DND-41 (cell line): Measurements from ENCODE around the gene PLEKHG5.

Experiments used
- ATAC-seq: fragments of 200-7000 bp; cut with Tn5 transposase; 3 replicates; pipeline ENCODE4 v1.9.1; 2021; ENCODE audit warnings: low read depth; ENCODE audit not compliant: insufficient read depth
- DNase-seq: peaks from one replicate; pipeline ENCODE4 v3.0.0-alpha.2; 2020
- H2AFZ ChIP-seq: 2 replicates; pipeline ENCODE4 v1.6.0; 2012; ENCODE audit warnings: low read depth, low read length
- H3K27ac ChIP-seq: 2 replicates; pipeline ENCODE4 v1.5.1; 2012; ENCODE audit warnings: low read length, inconsistent platforms
- H3K27me3 ChIP-seq: fragments of 200-600 bp; sonication (generic); 2 replicates; pipeline ENCODE4 v1.6.0; 2012; ENCODE audit warnings: low read length, mild to moderate bottlenecking, inconsistent platforms; ENCODE audit not compliant: insufficient read depth, poor library complexity
- H3K36me3 ChIP-seq: 2 replicates; pipeline ENCODE4 v1.5.1; 2012; ENCODE audit warnings: low read length, inconsistent platforms; ENCODE audit not compliant: insufficient read depth
- H3K4me1 ChIP-seq: 2 replicates; pipeline ENCODE4 v1.5.1; 2012; ENCODE audit warnings: mild to moderate bottlenecking, low read length; ENCODE audit not compliant: insufficient read depth
- H3K4me2 ChIP-seq: 2 replicates; pipeline ENCODE4 v1.6.0; 2012; ENCODE audit warnings: mild to moderate bottlenecking, moderate library complexity, low read length, inconsistent platforms; ENCODE audit not compliant: insufficient read depth
- H3K4me3 ChIP-seq, 2 experiments: fragments of 200-600 bp in 1 of 2; shearing (Covaris generic) in 1 of 2; 2 replicates each; pipeline ENCODE4 v1.5.1; 2012 to 2016; ENCODE audit warnings: inconsistent platforms in 2 of 2, low read length in 2 of 2, mild to moderate bottlenecking in 2 of 2, low read depth in 1 of 2, moderate library complexity in 1 of 2
- H3K79me2 ChIP-seq: 2 replicates; pipeline ENCODE4 v1.6.0; 2012; ENCODE audit warnings: low read length, inconsistent platforms; ENCODE audit not compliant: insufficient read depth
- H3K9ac ChIP-seq: 2 replicates; pipeline ENCODE4 v1.6.0; 2012; ENCODE audit warnings: low read depth, mild to moderate bottlenecking, inconsistent platforms, low read length, moderate library complexity
- H3K9me3 ChIP-seq: 2 replicates; pipeline ENCODE4 v1.5.1; 2012; ENCODE audit warnings: low read length, moderate library complexity, mild to moderate bottlenecking, inconsistent platforms; ENCODE audit not compliant: insufficient read depth, severe bottlenecking
- H4K20me1 ChIP-seq: 2 replicates; pipeline ENCODE4 v1.6.0; 2012; ENCODE audit warnings: low read length; ENCODE audit not compliant: insufficient read depth
- EZH2 ChIP-seq: IDR thresholded peaks from 3 replicates; pipeline ENCODE4 v1.6.1; 2012; ENCODE audit warnings: borderline replicate concordance, low read depth, mild to moderate bottlenecking, moderate library complexity, low read length, inconsistent platforms; ENCODE audit not compliant: severe bottlenecking
- TF ChIP-seq, protein P1 (sequence below): IDR thresholded peaks from 2 replicates; pipeline ENCODE4 v1.5.1; 2012; ENCODE audit warnings: borderline replicate concordance, low read length, moderate library complexity, mild to moderate bottlenecking; ENCODE audit not compliant: poor library complexity, severe bottlenecking; ENCODE audit errors: extremely low read depth

Gene PLEKHG5

GRCh38 chr1:6426972-6427350 is 64.5 kb downstream of the PLEKHG5 start:
- TF ChIP-seq, protein P1, sequence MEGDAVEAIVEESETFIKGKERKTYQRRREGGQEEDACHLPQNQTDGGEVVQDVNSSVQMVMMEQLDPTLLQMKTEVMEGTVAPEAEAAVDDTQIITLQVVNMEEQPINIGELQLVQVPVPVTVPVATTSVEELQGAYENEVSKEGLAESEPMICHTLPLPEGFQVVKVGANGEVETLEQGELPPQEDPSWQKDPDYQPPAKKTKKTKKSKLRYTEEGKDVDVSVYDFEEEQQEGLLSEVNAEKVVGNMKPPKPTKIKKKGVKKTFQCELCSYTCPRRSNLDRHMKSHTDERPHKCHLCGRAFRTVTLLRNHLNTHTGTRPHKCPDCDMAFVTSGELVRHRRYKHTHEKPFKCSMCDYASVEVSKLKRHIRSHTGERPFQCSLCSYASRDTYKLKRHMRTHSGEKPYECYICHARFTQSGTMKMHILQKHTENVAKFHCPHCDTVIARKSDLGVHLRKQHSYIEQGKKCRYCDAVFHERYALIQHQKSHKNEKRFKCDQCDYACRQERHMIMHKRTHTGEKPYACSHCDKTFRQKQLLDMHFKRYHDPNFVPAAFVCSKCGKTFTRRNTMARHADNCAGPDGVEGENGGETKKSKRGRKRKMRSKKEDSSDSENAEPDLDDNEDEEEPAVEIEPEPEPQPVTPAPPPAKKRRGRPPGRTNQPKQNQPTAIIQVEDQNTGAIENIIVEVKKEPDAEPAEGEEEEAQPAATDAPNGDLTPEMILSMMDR, result no peak
- no peak for TF ChIP-seq EZH2
- Histone ChIP-seq H3K79me2 (no peaks in the 10 kb centered on the region), H3K4me3 (no peak overlapping the region), H3K4me1 (peaks cover 4% of the 10 kb centered on the region; the same call in 1 of the 2 replicates), H3K9me3 (no peaks in the 10 kb centered on the region), H3K9ac (no peak overlapping the region), H4K20me1 (peaks cover 3% of the 10 kb centered on the region; the same call in 1 of the 2 replicates), H3K27ac (no peak overlapping the region), H3K27me3 (peaks cover 7% of the 10 kb centered on the region), H3K4me2 (no peak overlapping the region), H3K36me3 (no peaks in the 10 kb centered on the region), H2AFZ (no peak overlapping the region)
- DNase-seq (no peak), ATAC-seq (no peak)

- TF ChIP-seq, protein P1, result no peak
- TF ChIP-seq EZH2, result no peak
- no peaks in the 10 kb centered on the region for H3K79me2 ChIP-seq
- no peak overlapping the region for H3K4me3 ChIP-seq
- H3K9me3 ChIP-seq, result no peaks in the 10 kb centered on the region
- H3K4me1 ChIP-seq, result peaks cover 4% of the 10 kb centered on the region; the same call in 1 of the 2 replicates
- DNase-seq (no peak), ATAC-seq (no peak)
- H3K27ac ChIP-seq, result no peak overlapping the region
- H2AFZ ChIP-seq, result no peak overlapping the region
- H3K36me3 ChIP-seq, result no peaks in the 10 kb centered on the region
- peaks cover 3% of the 10 kb centered on the region; the same call in 1 of the 2 replicates for H4K20me1 ChIP-seq
- H3K27me3 ChIP-seq, result peaks cover 10% of the 10 kb centered on the region
- H3K4me2 ChIP-seq, result no peak overlapping the region
- H3K9ac ChIP-seq, result no peak overlapping the region
Observed at GRCh38 chr1:6426277-6426971, 65.0 kb downstream of the PLEKHG5 start.

GRCh38 chr1:6425658-6426057 is 65.8 kb downstream of the PLEKHG5 start:
- H3K4me3 ChIP-seq, result no peak overlapping the region

More at GRCh38 chr1:6425658-6426057, 65.8 kb downstream of the PLEKHG5 start:
- no peak overlapping the region for H3K27ac ChIP-seq
- no peaks in the 10 kb centered on the region for H3K9me3 ChIP-seq
- no peaks in the 10 kb centered on the region; the same call in 1 of the 2 replicates for H4K20me1 ChIP-seq
- no peaks in the 10 kb centered on the region for H3K79me2 ChIP-seq
- ATAC-seq (no peak), DNase-seq (no peak)
- TF ChIP-seq, protein P1, result no peak
- peaks cover 8% of the 10 kb centered on the region for H3K27me3 ChIP-seq
- H3K36me3 ChIP-seq, result no peaks in the 10 kb centered on the region
- no peak overlapping the region for H3K9ac ChIP-seq
- peaks cover 4% of the 10 kb centered on the region; the same call in 1 of the 2 replicates for H3K4me1 ChIP-seq
- H3K4me2 ChIP-seq, result no peak overlapping the region
- H2AFZ ChIP-seq, result no peak overlapping the region
